D341Med (cell line): ENCODE measurements around the gene SNX1.
"Not testable (repeated sequence)": the region's sequence is repeated elsewhere in the genome, so short reads cannot be mapped to it uniquely, and the experiment has no call there.

Experiments
- DNase-seq: peaks from one replicate; pipeline ENCODE4 v3.0.0; 2012; ENCODE audit warnings: low spot score

The SNX1 gene

DNA sequence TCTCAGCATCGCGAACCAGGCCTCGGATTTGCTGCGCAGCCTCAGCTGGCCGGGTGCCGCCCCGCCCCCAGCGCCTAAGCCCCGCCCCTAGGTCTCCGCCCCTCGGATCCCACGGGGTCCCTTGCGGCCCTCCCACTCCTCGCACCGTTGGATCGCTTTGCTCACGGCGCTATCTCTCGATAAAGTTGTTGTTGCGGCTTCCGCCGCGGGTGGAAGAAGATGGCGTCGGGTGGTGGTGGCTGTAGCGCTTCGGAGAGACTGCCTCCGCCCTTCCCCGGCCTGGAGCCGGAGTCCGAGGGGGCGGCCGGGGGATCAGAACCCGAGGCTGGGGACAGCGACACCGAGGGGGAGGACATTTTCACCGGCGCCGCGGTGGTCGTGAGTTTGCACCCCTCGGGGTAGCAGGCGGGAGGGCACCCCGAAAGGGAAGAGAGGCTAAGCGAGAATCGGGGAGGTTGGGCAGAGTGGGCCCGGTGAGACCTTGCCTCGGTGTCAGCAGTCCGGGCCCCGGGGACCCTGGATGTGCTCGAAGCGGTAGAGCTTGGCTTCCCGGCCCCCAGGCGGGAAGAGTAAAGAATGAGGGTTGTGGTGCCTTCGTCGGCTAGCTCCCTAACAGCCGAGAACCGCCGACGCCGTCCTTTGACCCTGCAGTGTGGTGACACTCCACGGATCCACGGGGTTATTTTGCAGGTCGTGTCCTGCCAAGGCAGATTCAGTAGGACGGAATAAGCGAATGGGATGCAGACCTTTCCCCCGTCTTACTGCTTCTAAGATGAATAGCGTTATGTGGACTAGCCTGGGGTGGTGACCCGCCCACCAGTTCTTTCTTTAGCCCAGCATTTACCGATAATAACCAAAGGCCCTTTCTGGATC lies at the start of gene SNX1:
SNX1 (plus strand) TSS at position 188 of the 873 bp plus-strand sequence; CDS start at position 220, 32 bp downstream.
- peak; percentile 94 for DNase-seq

- DNase-seq: peak; percentile 97
Measured at GRCh38 chr15:64046421-64047153, 49.2 kb upstream of the SNX1 start, which contains the start of gene DAPK2. DAPK2 (minus strand) TSS chr15:64046485; CDS start chr15:64040261, 6,224 bp downstream.

- DNase-seq: no peak
Measured at GRCh38 chr15:64048781-64049460, 46.9 kb upstream of the SNX1 start.

DNA sequence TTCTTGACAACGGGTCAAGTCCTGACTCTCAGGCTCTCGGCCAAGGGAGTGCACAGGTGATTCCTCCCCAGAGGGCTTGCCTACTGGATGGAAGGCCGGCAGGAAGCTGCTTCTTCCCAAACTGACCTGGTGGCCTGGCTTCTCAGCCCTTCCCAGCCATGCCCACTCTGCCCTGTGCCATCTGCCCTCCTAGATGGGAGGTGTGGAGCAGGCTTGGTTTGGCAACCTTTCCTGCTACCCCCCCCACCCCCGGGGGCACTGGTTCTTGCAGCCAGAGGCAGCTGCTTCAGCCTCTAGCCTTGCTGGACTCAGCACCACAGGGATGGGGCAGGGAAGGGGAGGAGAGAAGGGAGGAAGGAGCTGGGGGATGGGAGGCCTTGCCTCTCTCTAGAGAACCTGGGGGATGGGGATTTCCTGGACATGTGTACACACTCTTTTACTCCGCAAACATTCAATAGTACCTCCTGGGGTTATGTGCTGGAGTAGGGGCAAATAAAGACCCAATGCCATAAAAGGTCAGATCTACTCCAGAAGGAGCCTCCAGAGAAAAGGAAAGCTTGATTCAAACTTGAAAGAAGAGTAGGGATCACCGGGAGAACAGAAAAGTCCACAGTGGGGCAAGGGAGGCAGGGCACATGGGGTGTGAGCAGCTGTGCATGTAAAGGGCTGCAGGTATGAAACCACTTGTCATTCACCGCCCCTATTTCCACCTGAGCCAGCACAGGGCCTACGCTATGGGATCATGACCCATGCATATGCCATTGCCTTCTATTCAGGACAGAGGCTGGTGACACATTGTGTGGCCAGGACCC lies 45.3 kb upstream of the SNX1 start:
- no peak for DNase-seq

GRCh38 chr15:64051093-64051402 lies 44.7 kb upstream of the SNX1 start:
- no peak for DNase-seq

DNA sequence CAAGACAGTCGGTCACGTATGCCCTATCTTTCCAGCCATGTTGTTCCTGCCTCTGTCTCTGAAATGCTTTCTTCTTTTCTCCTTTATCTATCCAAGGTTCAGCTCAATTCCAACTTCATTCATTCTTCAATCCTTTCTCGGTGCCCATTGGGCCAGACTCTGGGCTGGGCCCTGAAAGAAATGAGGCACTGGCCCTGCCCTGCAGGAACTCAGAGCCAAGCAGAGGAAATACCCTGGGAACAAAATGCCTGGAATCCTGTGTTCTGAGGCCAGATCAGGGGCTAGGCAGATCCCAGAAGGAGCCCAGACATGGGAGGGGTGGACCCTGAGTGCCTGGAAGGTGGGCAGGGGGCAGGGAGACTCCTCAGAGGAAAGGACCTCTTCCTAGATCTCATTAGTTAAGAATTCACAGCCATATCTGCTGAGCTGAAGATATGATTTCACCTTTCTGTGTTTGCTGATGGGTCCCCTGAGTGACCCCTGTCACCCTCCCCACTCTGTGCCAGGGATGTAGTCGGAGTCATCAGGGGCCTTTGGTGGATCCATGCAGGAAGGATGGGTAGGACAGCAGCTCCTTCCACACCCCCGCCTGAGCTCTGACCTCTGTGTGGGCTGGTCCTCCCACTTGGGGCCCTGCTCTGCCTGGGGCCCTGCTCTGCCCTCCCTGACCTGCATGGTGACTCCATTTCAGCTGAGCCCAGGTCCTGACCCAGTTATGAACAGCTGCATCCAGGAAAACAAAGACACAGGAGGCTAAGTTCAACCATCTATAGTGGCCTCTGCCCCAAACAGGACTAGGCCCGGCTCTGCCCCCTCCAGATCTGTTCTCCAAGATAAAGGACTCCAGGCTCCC lies 44.1 kb upstream of the SNX1 start:
- no peak for DNase-seq

DNA sequence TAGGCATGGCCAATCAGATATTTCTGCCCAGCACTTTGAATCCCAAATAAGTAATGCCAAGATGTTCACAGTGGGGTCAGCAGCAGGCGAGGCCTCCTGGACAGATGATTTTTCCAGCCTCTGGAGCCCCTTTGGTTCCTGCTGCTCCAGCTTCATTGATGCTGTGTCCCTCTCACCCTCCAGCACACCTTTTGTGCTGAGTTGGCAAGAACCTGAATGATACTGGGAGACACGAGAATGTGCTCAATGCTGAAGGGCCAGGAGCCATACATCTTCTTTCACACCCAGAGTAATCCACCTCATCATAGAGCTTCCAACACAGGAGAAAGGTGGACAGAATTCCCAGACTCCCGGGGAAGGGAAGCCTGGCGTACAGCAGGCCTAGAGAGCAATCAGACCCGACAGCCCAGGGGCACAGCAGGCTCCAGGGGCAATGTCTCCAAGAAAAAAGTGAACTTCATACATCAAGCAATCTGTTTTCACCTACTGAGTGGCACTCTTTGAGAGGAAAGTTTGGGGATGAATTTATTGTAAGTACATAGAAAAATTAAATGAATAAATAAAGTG lies 42.8 kb upstream of the SNX1 start:
- DNase-seq: no peak

DNA sequence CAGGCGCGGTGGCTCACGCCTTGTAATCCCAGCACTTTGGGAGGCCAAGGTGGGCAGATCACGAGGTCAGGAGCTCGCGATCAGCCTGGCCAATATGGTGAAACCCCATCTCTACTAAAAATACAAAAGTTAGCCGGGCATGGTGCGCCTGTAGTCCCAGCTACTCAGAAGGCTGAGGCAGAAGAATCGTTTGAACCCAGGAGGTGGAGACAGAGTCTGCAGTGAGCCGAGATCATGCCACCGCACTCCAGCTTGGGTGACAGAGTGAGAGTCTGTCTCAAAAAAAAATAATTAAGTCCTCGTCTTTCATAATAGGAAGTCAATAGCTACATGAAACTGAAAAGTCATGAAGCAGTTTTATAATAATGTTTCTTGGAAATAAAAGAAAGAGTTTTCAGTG lies 42.1 kb upstream of the SNX1 start:
- not testable (repeated sequence) for DNase-seq

DNA sequence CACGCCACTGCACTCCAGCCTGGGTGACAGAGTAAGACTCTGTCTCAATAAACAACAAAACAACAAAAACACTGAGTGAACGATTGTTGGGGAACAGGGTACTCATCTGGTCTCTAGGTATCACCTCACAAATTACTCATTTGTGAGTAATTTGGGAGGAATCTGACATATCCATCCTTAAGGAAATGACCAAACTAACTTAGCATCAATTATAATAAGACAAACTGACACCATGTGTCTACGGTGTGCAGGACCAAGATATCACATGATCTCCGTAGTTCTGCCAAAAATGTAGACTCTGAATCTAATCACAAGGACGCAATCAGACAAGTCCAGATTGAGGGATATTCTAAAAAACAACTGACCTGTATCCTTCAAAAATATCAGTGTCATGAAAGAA lies 37.5 kb upstream of the SNX1 start:
- DNase-seq: no peak

- DNase-seq: not testable (repeated sequence)
Measured at GRCh38 chr15:64059104-64059503, 36.7 kb upstream of the SNX1 start.

DNA sequence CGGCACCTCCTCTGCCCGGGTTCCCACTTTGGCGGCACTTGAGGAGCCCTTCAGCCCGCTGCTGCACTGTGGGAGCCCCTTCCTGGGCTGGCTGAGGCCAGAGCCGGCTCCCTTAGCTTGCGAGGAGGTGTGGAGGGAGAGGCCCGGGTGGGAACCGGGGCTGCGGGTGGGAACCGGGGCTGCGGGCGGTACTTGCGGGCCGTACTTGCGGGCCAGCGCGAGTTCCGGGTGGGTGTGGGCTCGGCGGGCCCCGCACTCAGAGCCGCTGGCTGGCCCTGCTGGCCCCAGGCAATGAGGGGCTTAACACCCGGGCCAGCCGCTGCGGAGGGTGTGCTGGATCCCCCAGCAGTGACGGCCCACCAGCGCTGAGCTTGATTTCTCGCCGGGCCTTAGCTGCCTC lies 35.1 kb upstream of the SNX1 start:
- DNase-seq: no peak

GRCh38 chr15:64066451-64066850 lies 29.3 kb upstream of the SNX1 start:
- DNase-seq: no peak

- peak; percentile 84 for DNase-seq
Measured at GRCh38 chr15:64067564-64068030, 28.2 kb upstream of the SNX1 start.

GRCh38 chr15:64068133-64068532 lies 27.6 kb upstream of the SNX1 start:
- no peak for DNase-seq

DNA sequence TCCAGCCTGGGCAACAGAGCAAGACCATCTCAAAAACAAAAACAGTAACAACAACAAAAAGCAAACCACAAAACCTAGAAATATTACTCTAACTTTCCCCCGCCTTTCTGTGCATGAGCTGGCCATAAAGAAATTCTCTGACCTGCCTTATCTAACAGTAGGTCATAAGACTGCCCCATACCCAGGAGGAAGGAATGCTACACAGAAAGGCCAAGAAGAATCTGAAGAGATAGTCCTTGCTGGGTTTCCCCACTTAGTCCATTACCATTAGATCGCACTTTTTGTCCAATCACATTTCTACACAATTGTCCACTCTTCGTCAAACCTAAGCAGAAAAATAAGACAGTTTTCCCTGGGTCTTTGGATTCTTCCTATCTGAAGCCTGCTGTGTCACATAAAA lies 25.7 kb upstream of the SNX1 start:
- DNase-seq: no peak

DNA sequence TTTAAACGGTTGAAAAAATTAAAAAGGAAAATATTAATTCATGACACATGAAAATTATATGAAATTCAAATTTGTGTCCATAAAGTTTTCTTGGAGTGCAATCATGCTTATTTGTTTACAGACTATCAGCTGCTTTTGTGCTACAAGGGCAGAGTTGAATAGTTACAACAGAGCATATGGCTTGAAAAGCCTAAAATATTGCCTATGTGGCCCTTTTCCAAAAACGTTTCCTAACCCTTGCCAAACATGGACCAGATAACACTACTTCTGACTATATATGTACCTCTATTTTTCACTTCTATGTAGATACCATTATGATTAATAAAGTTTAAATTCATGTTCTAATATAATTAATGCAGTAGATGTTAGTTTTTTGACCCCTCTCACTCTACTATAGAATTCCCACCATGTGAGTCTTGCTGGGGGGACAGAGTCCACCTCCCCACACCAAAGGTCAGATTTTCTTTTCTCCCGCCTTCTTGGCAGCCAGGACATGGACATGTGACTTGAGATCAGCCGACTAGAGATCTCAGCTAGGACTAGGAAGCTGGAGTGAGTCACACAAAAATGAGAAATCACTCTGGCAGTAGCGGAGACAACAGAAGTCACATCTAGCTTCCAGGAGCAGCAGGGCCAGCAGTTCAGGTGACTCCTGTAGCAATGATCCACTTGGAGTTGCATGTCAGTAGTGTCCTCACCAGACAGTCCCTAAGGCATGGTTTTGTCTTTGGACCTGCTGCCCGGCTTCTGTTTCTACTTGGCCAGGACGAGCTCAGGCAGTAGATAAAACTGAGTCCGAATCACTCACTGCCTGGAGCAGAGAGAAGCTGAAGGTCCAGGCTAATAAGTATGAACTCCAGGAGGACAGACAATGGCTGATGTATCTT lies 24.6 kb upstream of the SNX1 start:
- no peak for DNase-seq

DNA sequence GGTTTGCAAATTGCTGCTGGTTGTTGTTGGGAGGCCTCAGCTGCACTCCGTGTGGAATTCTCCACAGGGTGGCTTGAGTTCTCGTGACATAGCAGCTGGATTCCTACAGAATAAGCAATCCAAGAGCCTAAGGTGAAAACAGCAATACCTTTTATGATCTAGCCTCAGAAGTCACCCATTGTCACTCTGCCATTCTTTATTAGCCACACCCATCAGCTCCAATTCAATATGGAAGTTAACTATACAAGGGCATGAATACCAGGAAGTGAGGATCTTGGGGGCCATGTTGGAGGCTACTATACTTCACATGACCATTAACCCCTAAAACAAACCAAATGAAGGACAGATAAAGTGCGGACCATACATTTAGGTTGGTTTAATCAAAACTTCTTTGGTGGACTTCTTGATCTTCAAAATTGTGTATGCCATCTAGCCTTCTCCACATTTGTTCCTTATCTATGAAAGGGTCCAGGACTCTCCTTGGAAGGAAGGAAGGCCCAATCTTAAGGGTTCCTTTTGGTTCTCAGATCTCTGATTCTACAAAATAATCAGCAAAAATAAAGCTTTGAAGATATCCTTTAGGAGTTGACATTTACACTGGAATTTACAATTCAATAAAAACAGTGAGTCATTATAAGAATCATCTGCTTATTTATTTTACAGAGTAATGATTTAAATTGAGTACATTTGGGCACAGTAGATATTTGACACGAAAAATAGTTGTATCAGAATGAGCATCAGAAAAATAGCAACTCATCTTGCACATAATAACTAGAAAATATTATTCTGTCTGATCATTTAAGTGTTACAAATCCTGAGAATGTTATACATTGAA lies 23.6 kb upstream of the SNX1 start:
- DNase-seq: no peak

DNA sequence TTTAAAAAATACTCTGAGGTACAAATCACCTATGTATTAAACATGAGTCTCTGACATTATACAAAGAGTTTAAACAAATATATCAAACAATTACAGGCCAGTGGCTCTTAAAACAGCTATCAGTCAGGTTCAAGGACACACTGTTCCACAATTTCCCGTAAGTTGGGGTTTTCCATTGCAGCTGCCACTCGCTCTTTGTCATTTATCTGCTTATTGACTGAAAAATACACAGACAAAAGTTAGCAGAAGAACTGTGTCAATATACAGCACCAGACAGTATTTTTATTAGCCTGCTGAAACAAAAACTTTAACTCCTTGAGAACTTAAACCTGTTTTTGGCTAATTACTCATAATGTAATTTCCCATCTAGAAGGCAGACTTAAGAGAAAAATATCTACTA lies 23.0 kb upstream of the SNX1 start:
- DNase-seq: no peak

DNA sequence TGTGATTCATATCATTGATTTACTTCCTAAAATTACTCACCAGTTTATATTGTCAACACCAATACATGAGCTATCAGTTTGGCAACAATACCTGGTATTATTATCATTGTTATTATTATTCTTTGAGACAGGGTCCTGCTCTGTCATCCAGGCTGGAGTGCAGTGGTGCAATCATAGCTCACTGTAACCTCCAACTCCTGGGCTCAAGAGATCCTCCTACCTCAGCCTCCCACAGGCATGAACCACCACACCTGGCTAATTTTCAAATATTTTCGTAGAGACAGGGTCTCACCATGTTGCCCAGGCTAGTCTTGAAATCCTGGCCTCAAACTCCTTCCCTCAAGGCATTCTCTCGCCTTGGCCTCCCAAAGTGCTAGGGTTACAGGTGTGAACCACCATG lies 22.3 kb upstream of the SNX1 start:
- not testable (repeated sequence) for DNase-seq
